Stimulated activated naive CD4-positive, alpha-beta T cell treated with Interleukin-2 at 50 U/mL for 16 hours (primary cell): Measurements from ENCODE around the gene SNX18.
"Not testable (repeated sequence)": the region's sequence is repeated elsewhere in the genome, so short reads cannot be mapped to it uniquely, and the experiment has no call there.

ENCODE experiments used
- DNase-seq: peaks from one replicate; lab custom pipeline; 2025; lab: John Stamatoyannopoulos, UW

Gene SNX18, protein sequence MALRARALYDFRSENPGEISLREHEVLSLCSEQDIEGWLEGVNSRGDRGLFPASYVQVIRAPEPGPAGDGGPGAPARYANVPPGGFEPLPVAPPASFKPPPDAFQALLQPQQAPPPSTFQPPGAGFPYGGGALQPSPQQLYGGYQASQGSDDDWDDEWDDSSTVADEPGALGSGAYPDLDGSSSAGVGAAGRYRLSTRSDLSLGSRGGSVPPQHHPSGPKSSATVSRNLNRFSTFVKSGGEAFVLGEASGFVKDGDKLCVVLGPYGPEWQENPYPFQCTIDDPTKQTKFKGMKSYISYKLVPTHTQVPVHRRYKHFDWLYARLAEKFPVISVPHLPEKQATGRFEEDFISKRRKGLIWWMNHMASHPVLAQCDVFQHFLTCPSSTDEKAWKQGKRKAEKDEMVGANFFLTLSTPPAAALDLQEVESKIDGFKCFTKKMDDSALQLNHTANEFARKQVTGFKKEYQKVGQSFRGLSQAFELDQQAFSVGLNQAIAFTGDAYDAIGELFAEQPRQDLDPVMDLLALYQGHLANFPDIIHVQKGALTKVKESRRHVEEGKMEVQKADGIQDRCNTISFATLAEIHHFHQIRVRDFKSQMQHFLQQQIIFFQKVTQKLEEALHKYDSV

DNA sequence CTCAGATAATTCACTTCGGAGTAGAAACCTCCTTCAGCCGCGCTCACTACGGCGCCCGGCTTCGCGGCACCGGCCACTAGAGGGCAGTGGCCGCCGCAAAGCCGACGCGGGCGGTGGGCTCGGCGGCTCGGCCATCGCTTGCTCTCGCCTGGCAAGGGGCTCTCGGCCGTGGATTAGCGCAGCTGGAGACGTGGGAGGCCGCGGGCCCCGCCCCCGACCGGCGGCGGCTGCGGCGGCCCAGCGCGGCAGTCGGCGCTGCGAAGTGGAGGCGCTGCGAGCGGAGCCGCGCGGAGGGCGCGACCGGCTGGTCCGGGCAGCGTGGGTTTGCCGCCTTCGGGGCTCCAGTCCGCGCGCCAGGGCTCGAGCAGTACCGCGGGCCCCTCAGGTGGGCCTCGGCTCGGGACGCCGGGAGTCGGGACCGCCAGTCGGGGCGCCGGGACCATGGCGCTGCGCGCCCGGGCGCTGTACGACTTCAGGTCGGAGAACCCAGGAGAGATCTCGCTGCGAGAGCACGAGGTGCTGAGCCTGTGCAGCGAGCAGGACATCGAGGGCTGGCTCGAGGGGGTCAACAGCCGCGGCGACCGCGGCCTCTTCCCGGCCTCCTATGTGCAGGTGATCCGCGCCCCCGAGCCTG is at the start of gene SNX18:
Gene SNX18, plus strand, starts transcription at position 248 of the 634 bp plus-strand sequence. Its CDS starts 194 bp downstream, at position 442.
- DNase-seq = peak; percentile 93

DNA sequence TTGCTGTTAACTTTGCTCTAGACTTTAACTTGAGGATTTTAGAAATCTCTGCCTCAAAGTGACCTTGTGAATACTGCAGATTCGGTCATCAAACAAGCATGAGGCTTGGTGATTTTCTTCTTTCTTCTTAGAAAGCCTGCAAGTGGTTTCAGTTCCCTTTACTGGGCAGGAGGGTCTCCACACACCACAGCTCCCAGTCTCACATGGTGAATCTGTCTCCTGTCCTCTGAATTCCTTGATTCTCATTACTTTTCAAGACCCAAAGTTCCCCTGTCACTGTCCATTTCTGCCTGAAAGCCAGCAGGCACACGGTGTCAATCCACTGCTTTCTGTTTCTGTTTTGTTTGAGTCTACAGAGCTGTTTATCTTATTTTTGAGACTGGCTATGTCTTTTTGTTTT is 47.9 kb upstream of the SNX18 start:
- no peak for DNase-seq

DNA sequence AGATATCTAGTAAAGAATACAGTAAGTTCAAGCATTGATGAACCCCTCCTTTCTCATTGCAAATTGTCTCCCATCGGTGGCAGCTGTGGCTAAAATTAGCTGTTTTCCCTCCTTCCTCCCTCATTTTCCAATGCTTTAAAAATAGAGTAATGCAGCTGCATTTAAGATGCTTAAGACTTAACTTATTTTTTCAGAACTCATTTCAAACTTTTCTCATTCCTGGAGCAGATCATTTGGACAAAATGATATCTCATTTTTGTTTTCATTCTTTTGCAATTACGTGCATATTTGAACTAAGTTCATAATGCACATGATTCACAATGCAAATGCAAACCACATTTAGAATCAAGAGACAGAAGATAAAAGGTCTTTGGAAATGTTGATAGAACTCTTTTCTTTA is 47.4 kb upstream of the SNX18 start:
- DNase-seq = no peak

DNA sequence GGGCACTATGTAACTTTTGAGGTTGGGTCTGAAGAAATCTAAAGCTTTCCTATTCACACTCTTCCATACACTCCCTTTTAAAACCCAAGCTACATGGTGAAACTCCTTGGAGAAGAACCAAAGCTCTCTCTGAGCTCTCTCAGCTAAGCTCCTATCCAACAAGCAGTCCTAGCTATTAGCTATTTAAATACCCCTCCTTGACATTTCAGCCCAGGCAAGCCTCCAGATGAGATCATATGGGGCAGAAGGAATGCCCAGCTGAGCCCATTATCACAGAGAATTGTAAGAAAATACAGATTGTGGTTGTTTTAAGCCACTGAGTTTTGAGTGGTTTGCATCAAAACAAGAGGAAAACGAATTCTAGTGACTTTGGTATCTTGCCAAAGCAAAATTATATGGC is 46.9 kb upstream of the SNX18 start:
- DNase-seq = no peak

DNA sequence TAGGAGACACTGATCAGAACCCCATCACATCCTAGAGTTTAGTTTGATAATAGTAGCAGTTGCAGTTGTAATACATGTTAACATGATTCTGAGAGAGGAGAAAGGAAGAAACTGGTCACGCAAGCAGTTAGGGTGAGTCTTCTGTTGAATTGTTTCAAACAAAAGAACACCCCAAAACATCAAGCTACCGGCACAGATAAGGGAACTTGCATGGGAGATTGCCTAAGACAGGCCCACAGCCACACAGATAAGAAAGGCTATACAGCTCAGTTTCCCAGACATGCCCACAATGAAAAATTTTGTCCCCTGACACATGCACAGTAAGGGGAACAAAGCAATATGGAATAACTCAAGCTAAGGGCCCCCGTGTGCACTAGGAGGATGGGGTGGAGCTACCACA is 46.2 kb upstream of the SNX18 start:
- no peak for DNase-seq

DNA sequence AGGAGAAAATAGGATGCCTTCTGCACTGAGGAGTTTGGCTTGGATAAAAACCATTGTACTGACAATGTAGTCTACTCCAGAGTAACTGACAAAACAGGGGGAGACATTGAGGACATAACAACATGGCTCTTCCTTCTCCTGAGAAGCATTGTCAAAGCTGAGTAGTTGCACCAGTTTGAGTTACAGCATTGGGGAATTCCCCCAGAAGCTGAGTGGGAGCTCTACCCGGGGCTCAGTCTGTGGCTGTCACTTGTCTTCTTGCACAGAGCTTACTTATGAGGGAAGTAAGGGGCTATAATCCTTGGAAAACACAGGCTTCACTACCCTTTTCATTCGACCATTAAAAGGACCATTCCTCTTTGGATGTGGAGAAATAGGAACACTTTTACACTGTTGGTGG is 40.9 kb upstream of the SNX18 start:
- no peak for DNase-seq

DNA sequence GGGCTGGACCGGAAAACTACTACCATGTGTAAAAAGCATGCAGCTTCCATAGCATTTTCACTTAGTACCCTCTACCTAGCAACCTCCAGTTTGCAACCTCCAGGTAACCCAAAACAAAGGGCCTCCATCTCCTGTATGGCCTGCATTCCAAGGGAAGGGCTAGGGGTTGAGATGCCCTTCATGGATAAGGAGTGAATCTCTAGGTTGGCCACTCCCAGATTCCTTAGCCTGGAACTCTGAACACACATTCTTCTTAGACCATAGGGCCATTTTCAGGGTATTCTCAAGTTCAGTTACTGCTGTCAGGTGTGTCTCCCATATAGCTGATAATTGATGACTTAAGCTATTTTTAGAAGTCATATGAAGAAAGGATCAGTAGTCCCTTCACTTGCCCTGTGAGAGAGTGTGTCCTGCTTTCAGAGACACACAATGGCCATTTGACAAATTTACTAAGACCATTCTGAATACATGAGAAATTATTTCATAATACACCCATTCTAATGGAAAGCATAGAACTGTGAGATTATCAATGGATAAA is 39.5 kb upstream of the SNX18 start:
- DNase-seq = no peak

DNA sequence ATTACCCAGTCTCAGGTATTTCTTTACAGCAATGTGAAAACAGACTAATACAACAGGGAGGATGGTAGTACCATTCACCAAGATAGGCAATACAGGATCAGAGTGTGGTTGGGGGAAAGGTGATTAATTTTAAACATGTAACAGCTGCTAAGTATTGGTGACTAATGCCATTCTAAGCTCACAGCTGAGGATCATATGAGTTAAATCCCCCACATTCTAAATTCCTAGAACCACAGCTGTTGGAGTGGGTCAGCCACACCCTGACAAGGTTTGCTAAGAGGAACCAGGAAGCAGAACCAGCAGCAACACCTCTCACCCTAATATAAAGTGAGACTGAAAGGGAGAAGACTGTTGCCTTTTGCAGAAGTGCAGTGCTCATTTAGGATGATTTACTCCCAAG is 37.3 kb upstream of the SNX18 start:
- DNase-seq = no peak

DNA sequence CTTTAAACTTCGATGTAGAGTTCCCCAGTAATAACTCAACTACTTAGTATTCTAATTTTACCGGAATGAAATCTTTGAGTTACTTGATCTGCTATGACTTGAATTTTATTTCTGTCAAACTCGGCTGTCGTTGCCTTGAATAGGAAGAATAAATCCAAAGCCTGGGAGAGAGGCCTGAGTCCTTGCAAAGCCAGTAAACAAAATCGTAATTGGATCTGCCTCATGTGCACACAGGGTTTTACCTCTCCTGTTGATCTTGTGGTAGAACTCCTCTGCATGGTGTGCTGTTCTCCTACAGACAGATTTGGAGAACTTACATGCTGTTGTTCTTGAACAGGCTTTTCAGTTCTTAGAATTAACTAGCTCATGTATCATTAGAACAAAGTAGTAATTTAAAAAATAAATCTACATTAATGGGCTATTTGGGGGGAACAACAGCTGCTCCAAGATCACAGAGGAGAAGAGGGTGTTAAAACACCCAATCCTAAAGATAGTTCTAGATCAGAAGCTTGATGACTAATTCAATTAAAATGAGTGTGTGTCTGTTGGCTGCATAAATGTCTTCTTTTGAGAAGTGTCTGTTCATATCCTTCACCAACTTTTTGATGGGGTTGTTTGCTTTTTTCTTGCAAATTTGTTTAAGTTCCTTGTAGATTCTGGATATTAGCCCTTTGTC is 33.2 kb upstream of the SNX18 start:
- no peak for DNase-seq

DNA sequence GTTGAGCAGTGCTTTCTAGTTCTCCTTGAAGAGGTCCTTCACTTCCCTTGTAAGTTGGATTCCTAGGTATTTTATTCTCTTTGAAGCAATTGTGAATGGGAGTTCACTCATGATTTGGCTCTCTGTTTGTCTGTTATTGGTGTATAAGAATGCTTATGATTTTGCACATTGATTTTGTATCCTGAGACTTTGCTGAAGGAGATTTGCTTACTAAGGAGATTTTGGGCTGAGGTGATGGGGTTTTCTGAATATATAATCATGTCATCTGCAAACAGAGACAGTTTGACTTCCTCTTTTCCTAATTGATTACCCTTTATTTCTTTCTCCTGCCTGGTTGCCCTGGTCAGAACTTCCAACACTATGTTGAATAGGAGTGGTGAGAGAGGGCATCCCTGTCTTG is 31.9 kb upstream of the SNX18 start:
- DNase-seq = not testable (repeated sequence)

DNA sequence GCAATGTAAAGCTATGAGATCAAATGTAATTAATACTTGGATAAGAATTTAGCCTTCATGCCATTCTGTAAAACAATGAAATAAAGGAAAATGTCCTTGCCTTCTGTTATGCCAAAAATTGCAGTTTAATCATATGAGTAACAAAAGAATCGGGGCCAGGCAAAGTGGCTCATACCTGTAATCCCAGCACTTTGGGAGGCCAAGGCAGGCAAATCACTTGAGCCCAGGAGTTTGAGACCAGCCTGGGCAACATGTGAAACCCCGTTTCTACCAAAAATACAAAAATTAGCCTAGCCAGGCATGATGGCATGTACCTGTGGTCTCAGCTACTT is 27.9 kb upstream of the SNX18 start:
- DNase-seq = not testable (repeated sequence)

DNA sequence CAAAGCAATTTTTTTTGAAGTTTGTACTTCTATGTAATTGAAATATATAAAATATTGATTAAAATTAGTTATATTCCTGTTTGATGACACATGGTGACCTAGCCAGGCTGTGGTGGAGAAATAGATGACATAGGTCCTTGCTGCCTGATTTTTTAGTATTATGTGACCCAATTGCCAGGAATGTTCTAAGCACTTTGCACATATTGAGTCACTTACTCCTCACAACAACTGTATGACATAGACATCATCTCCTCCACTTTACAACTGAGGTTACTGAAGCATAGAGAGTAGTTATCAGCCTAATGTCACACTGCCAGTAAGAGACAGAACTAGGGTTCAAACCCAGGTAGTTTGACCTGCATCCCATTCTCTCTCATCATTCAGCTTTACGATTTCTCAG is 26.2 kb upstream of the SNX18 start:
- no peak for DNase-seq

DNA sequence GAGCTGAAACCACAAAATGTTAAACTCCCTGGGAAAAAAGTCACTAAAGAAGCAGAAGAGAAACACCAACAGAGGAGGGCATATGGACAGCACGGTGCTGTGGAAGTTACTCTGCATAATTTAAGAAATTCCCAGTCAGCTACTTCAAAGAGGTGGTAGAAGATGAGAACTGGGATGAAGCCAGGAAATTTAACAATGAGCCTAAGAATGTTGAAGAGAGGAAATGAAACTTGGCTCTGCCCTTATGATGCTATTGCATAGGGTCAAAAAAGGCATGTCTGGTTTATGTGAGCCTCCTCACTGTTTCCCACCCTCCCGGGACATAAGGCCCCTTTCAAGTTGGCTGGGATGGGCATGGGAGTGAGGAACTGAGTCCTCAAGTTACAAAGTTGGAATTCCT is 25.4 kb upstream of the SNX18 start:
- DNase-seq = no peak

DNA sequence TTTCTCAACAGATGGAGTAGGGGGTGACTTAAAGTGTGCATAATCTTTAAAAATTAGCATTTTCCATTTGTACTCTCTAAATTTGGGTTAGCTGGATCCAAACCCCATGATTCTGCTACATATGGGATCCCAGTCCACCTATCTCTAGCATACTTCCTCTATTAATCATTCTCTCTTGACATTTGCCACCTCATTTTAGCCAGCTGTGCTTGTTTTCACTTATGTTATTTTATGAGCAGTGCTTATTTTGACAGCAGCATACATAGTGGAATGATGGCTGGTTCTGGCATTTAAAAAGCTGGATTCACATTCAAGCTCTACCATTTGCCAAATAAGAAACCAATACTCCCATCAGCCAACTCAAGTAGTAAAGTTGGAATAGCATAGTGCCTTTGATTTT is 22.5 kb upstream of the SNX18 start:
- no peak for DNase-seq

DNA sequence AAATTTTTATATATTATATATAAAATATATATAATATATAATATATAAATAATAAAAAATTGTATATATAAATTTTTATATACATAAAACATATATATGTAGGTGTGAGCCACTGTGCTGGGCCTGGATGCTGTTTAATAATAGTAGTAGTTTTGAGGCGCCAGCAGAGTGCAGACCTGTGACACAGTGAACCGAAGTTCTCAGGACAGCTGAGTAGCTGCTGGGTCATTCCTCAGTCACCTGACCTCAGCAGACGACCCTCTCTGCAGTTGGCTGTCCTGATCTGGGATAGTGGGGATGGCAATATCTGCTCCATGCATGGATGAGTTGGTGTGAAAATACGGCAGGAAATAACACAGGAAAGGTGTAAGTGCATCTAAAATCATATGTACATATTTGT is 3.3 kb upstream of the SNX18 start:
- no peak for DNase-seq

DNA sequence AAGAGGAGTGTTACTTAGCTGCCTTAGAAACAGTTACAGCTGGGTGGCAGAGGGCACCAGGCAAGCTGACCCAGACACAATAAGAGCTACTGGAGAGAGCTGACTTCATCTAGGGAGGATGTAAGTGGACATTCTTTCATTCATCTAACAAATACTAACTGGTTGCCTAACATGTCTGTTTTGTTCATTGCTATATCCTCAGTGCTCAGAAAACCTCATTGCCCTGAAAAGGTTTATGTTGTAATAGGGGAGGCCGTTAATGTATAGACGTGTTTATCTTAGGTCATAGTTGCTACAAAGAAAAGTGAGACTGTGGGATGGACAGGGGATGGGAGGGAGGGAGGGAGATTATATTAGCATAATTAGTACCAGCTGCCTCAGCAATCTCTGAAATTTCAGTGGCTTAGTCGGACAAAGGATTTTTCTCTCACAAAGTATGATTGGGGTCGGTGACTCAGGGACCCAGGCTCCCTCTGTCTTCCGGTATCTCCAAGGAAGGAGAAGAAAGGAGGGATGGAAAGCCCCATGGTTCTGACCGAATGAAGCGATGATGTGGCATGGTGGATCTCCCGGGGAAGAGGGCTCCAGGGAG is 2.6 kb upstream of the SNX18 start:
- no peak for DNase-seq

DNA sequence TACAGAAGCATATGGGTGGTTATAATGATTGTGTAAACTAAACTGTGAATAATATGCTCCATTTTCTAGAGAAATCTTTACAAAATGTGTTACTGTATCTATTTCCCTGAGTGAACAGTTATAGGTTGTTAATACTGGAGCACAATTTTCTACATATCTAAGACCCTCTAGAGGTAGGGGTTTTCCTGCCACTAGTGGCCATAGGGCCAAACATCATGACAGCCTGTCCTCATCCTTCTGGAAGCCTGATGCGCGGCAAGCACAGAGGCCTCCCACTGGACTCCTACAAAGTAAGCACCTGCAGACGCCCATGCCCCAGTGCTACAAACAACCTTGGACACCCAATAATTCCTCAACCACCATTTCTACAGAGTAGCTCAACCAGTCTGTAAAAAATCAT is 1.9 kb upstream of the SNX18 start:
- DNase-seq = no peak

DNA sequence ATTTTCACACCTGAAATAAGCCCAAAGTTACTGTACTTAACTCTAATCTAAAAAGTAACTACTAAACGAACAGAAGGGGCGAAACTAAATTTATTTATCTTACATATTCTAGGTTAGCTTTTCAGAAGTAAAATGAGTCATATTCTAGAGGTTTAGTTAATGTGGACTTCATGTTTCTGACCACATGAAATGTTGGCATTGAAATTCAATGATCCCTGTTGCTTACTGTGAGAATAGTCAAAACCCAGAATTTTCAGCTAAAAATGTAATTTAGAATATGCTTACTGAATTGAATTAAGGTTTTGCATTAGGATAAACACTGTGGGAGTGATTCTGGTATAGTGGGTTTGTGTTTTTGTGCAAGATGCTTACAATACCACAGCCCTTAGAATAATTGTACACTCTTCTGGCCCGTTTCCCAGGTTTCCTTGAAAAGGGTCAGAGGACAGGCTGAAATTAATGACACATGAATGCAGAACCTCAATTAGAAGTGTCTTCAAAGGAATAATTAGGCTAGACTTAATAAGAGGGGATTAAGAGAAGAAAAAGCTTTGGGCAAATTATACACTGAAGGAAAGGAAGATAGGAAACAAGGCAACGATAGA is 1.4 kb upstream of the SNX18 start:
- no peak for DNase-seq

DNA sequence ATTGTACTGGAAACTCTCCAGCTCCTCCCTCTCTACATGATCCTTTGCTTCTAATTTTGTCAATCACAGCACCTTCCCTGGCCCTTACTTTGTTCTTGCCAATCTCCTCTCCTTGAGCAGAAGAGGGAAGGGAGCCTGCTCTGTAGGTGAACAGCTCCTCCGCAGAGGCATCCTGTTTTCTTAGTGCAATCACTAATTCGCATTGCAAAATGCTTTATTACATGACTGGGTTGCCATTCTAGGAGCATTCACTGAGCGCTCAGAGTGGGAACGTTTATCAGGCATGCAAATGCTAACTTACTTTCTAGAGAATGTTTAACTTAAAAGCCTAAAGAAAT is 416 bp upstream of the SNX18 start:
- no peak for DNase-seq

DNA sequence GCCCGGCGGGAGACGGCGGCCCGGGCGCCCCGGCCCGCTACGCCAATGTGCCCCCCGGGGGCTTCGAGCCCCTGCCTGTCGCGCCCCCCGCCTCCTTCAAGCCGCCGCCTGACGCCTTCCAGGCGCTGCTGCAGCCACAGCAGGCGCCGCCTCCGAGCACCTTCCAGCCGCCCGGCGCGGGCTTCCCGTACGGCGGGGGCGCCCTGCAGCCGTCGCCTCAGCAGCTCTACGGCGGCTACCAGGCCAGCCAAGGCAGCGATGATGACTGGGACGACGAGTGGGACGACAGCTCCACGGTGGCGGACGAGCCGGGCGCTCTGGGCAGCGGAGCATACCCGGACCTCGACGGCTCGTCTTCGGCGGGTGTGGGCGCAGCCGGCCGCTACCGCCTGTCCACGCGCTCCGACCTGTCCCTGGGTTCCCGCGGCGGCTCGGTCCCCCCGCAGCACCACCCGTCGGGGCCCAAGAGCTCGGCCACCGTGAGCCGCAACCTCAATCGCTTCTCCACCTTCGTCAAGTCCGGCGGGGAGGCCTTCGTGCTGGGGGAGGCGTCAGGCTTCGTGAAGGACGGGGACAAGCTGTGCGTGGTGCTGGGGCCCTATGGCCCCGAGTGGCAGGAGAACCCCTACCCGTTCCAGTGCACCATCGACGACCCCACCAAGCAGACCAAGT is 723 bp downstream of the SNX18 start:
- peak; percentile 54 for DNase-seq

DNA sequence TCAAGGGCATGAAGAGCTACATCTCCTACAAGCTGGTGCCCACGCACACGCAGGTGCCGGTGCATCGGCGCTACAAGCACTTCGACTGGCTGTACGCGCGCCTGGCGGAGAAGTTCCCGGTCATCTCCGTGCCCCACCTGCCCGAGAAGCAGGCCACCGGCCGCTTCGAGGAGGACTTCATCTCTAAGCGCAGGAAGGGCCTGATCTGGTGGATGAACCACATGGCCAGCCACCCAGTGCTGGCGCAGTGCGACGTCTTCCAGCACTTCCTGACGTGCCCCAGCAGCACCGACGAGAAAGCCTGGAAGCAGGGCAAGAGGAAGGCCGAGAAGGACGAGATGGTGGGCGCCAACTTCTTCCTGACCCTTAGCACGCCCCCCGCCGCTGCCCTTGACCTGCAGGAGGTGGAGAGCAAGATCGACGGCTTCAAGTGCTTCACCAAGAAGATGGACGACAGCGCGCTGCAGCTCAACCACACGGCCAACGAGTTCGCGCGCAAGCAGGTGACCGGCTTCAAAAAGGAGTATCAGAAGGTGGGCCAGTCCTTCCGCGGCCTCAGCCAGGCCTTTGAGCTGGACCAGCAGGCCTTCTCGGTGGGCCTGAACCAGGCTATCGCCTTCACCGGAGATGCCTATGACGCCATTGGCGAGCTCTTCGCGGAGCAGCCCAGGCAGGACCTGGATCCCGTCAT is 1.4 kb downstream of the SNX18 start:
- DNase-seq = no peak
